SK-N-SH treated with all-trans-retinoic acid at 6 μM for 48 hours (cell line): ENCODE data around the gene MMP19.

Experiments used
- ARNTL ChIP-seq: fragments of 450-650 bp; formaldehyde crosslinking; IDR thresholded peaks from 2 replicates; pipeline ENCODE4 v1.5.0; 2020; ENCODE audit warnings: low read depth, mild to moderate bottlenecking, moderate library complexity, borderline replicate concordance
- BACH2 ChIP-seq: fragments of 250-450 bp; sonication (Bioruptor Pico); IDR thresholded peaks from 2 replicates; pipeline ENCODE4 v1.9.0; 2021; ENCODE audit warnings: mild to moderate bottlenecking, borderline replicate concordance
- ESRRG ChIP-seq: fragments of 250-450 bp; sonication (Bioruptor Pico); IDR thresholded peaks from 2 replicates; pipeline ENCODE4 v1.6.1; 2021; ENCODE audit warnings: mild to moderate bottlenecking
- ISL1 ChIP-seq: fragments of 250-450 bp; sonication (Bioruptor Pico); IDR thresholded peaks from 2 replicates; pipeline ENCODE4 v2.1.2; 2022; ENCODE audit warnings: mild to moderate bottlenecking, moderate library complexity
- OSR1 ChIP-seq: fragments of 250-450 bp; sonication (Bioruptor Pico); IDR thresholded peaks from 2 replicates; pipeline ENCODE4 v1.8.0; 2022; ENCODE audit warnings: moderate library complexity, mild to moderate bottlenecking, inconsistent platforms
- PPARA ChIP-seq: fragments of 250-450 bp; sonication (Bioruptor Pico); IDR thresholded peaks from 2 replicates; pipeline ENCODE4 v1.5.0; 2020; ENCODE audit warnings: mild to moderate bottlenecking, borderline replicate concordance
- RARB ChIP-seq: fragments of 250-450 bp; sonication (Bioruptor Pico); IDR thresholded peaks from 2 replicates; pipeline ENCODE4 v1.8.0; 2021; ENCODE audit warnings: mild to moderate bottlenecking, moderate library complexity
- SNAI2 ChIP-seq: fragments of 250-450 bp; sonication (Bioruptor Pico); IDR thresholded peaks from 2 replicates; pipeline ENCODE4 v1.5.0; 2020; ENCODE audit warnings: mild to moderate bottlenecking, moderate library complexity
- TOX ChIP-seq: fragments of 250-450 bp; sonication (Bioruptor Pico); IDR thresholded peaks from 2 replicates; pipeline ENCODE4 v1.8.0; 2021; ENCODE audit warnings: mild to moderate bottlenecking, moderate library complexity, borderline replicate concordance
- ZC3H10 ChIP-seq: fragments of 250-450 bp; sonication (Bioruptor Pico); IDR thresholded peaks from 2 replicates; pipeline ENCODE4 v1.5.1; 2021; ENCODE audit warnings: mild to moderate bottlenecking, moderate library complexity
- ZFP3 ChIP-seq: fragments of 250-450 bp; sonication (Bioruptor Pico); IDR thresholded peaks from 2 replicates; pipeline ENCODE4 v1.5.0; 2020; ENCODE audit warnings: mild to moderate bottlenecking, moderate library complexity
- ZNF565 ChIP-seq: fragments of 450-650 bp; formaldehyde crosslinking; conservative IDR thresholded peaks from 2 replicates; pipeline ENCODE4 v1.5.0; 2020; ENCODE audit warnings: low read depth, mild to moderate bottlenecking, moderate library complexity
- TF ChIP-seq, protein P1 (sequence below): fragments of 250-450 bp; sonication (Bioruptor Pico); IDR thresholded peaks from 2 replicates; pipeline ENCODE4 v1.5.1; 2020; ENCODE audit warnings: low read depth, mild to moderate bottlenecking, moderate library complexity

GRCh38 chr12:55840581-55841351 lies 2.0 kb downstream of the MMP19 start:
- no peak for TF ChIP-seq ZFP3 (CRISPR knock-in tag)
- no peak for TF ChIP-seq SNAI2 (CRISPR knock-in tag)
- no peak for TF ChIP-seq OSR1 (CRISPR knock-in tag)
- TF ChIP-seq TOX (CRISPR knock-in tag), result no peak
- TF ChIP-seq ZC3H10 (CRISPR knock-in tag), result no peak
- TF ChIP-seq BACH2 (CRISPR knock-in tag), result no peak
- TF ChIP-seq PPARA (CRISPR knock-in tag), result no peak
- no peak for TF ChIP-seq ISL1 (CRISPR knock-in tag)
- TF ChIP-seq, protein P1, sequence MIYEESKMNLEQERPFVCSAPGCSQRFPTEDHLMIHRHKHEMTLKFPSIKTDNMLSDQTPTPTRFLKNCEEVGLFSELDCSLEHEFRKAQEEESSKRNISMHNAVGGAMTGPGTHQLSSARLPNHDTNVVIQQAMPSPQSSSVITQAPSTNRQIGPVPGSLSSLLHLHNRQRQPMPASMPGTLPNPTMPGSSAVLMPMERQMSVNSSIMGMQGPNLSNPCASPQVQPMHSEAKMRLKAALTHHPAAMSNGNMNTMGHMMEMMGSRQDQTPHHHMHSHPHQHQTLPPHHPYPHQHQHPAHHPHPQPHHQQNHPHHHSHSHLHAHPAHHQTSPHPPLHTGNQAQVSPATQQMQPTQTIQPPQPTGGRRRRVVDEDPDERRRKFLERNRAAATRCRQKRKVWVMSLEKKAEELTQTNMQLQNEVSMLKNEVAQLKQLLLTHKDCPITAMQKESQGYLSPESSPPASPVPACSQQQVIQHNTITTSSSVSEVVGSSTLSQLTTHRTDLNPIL (CRISPR knock-in tag), result no peak
- TF ChIP-seq ESRRG, result no peak
- no peak for TF ChIP-seq ZNF565
- TF ChIP-seq ARNTL (CRISPR knock-in tag), result no peak
- no peak for TF ChIP-seq RARB
